Stimulated activated CD4-positive, alpha-beta T cell treated with anti-CD3 and anti-CD28 coated beads, Interleukin-2, amount 100 ng/mL, for 48 hours (primary cell): ENCODE measurements around the gene ZDHHC23.

ENCODE experiments used
- DNase-seq, 2 donors: peaks; one replicate each; pipeline ENCODE4 v3.0.0-alpha.2; 2020

Gene ZDHHC23

DNA sequence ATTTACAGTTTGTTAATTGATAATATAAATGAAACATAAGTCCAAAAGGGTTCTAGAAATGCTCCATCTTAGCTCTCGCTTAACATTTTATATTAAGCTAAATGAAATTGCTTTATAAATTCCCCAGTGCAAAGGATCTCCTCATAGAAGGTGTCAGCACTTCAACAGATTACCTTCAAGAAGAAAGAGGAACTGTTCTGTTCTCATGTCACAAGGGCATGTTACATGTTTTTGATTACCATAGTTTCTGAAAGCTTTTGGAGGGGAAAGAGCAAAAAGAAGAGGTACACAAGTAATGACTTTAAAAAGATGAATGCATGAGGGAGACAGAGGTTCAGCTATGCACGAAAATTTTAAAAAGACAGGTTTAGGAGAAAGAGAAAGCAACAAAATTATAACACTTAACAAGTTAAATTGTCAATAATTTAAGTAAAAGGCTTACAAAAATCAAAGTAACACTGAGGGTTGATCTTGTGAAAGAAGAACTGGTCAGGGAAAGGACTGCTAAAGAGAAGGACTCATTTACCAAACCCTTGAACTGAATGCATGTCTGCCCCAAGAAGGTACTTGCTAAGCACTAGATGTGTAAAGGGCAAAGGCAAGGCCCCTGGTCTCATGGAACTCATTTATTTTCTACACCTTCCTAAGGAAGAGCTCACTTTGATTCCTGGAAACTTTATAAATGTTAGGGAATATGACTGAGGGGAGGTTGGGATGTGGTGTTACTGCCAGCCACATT is 63.4 kb downstream of the ZDHHC23 start:
- DNase-seq = no peak
